HG02981 (cell line): ENCODE data around the gene KRT40.

ENCODE experiments used
- ATAC-seq: cut with Tn5 transposase; IDR thresholded peaks from one replicate; pipeline ENCODE4 v1.9.1; 2021; ENCODE audit warnings: mild to moderate bottlenecking, moderate library complexity; ENCODE audit not compliant: unreplicated experiment

KRT40 gene

DNA sequence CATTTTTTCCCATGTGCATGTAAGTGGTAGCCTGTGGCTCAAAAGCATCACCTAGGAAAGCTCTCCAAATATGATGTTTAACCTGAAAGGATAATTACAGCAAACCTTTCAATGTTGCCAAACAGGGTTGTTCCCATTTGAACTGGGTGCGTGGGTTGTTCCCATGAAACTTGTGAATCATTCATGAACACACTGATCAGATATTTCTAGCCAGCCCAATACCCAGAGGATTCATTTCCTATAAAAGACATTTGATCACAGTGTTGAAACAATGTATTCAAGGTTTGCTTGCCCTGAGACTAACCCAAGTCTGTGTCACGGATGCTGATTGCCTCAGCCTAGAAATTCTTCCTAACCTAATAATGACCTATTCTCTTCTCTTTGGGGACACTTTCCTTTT, 30.2 kb downstream of the KRT40 start:
- no peak for ATAC-seq

- no peak for ATAC-seq
Measured at GRCh38 chr17:40952661-40953060, 31.5 kb downstream of the KRT40 start.

DNA sequence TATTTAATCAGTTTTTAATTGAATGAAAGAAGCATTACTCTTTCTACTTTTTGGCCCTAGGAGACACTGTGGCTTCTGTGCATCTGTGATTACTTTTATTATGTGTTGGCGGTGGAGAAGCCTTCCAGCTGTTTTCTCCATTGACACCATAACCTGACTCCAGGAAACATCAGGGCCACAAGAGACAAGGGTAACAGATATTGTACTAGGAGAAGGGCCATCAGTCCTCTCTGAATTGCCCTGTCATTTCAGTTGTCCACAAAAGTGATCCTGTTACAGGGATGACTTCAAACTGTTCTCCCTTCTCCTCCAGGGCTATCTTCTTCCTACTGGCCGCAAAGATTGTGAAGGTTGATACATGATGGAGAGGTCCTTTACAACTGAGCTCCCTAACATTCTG, 32.0 kb downstream of the KRT40 start:
- no peak for ATAC-seq

DNA sequence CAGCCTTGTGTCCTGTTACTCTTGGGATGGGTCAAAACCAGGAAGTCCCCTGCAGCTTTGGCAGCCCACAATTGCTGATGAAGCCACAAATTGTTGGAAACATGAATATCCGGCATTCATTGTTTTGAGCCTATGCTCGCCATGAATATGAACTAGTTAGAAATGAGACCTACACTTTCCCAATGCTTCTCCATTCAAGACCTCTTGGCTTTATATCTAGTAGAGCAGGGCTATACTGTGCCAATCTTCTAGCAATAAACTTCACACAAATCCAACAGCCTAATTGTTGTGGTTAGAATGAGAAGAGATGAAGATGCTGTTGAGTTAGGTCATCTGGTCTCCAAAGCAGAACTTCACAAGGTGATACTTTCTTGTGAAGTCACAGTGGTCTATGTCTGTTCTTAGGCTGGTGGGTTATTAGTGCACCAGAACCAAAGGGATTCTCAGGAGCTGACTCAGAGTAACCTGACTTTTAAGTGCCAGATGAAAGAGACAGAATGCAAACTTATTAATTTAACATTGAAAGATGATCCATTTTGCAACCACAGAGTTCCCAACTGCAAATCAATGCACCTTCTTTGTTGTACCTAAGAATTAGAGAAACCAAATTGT, 33.0 kb downstream of the KRT40 start:
- no peak for ATAC-seq

GRCh38 chr17:40950176-40950575, 34.0 kb downstream of the KRT40 start:
- ATAC-seq: no peak

DNA sequence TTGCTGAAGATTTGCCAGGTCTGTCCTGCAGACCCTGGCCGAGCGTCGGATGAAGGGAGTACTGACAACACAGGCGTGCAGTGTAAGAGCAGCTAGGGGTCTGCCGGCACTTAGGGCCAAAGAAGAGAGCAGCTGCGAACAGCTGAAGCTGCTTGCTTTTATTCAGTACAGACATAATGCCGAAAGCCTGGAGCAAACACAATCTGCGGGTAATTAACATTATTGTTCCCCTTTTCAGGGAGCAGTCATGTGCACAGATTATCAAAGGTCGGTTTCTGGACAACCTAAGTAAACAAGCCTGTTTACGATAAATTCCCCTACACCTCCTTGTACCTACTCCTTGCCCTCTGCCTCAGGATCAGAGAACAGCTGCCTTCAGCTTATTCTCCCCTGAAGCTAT, 34.7 kb downstream of the KRT40 start:
- no peak for ATAC-seq

GRCh38 chr17:40947929-40948328, 36.2 kb downstream of the KRT40 start:
- ATAC-seq: no peak

GRCh38 chr17:40945414-40945813, 38.7 kb downstream of the KRT40 start:
- no peak for ATAC-seq

DNA sequence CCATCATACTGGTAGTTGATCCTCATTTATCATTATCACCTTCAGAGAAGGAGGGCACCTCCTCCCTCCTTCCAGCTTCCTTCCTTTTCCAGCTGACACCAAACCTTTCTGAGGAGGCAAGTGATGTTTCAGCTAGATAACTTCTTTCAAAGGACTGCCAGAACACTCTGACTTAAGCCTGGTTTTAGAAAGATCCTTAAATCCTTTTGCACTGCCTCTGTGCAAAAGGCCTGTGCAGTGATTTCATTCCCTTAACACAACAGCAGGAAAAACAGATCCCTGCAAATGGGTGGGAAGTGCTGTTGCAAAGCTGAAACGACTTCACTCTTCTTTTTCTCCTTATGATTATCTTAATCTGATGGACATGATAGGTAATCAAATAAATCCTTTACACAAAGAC, 39.6 kb downstream of the KRT40 start:
- ATAC-seq: no peak

DNA sequence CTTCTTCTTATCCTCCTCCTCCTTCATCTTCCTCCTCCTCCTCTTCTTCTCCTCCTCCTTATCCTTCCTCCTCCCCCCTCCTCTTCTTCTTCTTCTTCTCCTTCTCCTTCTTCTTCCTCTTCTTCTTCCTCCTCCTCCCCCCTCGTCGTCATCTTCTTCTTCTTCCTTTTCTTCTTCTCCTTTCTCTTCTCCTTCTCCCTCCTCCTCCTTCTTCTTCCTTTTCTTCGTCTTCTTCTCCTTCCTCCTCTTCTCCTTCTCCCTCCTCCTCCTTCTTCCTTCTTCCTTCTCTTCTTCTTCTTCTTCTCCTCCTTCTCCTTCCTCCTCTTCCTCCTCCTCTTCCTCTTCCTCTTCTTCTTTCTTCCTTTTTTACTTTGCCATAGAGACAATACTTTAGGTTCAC, 41.6 kb downstream of the KRT40 start:
- no peak for ATAC-seq

GRCh38 chr17:40940266-40940665, 43.9 kb downstream of the KRT40 start:
- no peak for ATAC-seq

GRCh38 chr17:40938981-40939380, 45.1 kb downstream of the KRT40 start:
- no peak for ATAC-seq

DNA sequence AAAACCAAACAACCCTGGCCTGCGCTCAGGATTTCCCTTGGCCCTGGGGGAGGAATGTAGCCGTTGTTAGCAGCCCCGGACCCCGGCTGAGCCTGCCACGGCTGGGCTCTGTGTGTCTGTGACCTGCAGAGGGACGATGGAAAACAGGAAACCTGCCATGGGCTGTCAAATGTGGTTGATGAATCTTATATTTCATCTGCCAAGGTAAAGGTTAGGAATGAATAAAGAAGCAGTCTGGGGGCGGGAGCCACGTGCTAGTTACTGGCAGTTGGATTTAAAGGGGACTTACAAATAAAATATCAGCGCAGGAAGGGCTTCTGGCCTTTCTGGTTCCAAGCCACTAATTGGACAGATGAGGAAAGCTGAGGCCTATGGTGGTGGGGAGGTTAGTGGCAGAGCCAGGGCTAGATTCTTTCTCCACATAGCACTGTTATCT, 46.7 kb downstream of the KRT40 start, which contains the start of gene KRT23:
TSS of gene KRT23 (minus strand) at position 263 of the 436 bp plus-strand sequence. CDS start 1,043 bp downstream, outside the sequence.
- ATAC-seq: no peak

GRCh38 chr17:40936976-40937375, 47.1 kb downstream of the KRT40 start:
- no peak for ATAC-seq

GRCh38 chr17:40936437-40936971, 47.6 kb downstream of the KRT40 start:
- ATAC-seq: no peak

GRCh38 chr17:40935624-40936023, 48.5 kb downstream of the KRT40 start:
- ATAC-seq: no peak

DNA sequence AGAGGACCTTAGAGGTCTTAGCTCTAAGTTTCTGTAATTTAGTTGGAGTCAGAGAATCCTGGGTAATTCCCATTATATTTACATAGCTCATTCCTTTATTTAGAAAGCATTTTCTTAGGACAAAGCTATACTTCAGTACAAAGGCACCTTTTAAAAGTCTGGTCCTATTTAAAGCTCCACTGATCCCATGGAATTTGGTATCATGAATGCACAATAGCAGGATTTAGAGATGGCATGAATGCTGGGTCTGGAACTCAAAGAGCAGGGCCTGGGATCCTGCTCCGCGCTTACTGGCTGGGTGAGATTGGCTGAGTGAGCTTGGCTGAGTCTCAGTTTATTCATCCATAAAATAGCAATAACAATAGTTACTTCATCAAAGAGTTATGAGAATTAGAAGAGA, 51.5 kb downstream of the KRT40 start:
- ATAC-seq: no peak

DNA sequence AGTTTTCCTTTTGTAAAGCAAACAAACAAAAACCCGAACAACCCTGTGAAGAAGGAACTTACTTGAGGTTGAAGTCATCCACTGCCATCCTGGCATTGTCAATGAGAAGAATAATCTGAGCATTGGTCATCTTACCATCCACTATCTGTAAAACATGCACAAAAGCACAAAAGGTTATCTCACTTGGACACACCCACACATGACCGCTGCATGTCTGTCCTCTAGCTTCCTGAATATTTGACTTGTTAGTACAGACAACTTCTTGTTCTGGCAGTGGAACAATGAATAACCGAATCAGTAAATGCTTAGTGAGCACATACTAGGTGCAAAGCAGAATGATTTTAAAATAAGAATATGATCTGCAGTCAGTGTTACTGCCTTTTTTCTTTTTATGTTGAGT, 52.8 kb downstream of the KRT40 start:
- ATAC-seq: no peak
